Measurements from ENCODE around the gene DECR2.
"Not testable (repeated sequence)": the region's sequence is repeated elsewhere in the genome, so short reads cannot be mapped to it uniquely, and the experiment has no call there.

The DECR2 gene

GRCh38 chr16:375927-376816, 25.5 kb upstream of the DECR2 start:
- TF ChIP-seq, protein P1, sequence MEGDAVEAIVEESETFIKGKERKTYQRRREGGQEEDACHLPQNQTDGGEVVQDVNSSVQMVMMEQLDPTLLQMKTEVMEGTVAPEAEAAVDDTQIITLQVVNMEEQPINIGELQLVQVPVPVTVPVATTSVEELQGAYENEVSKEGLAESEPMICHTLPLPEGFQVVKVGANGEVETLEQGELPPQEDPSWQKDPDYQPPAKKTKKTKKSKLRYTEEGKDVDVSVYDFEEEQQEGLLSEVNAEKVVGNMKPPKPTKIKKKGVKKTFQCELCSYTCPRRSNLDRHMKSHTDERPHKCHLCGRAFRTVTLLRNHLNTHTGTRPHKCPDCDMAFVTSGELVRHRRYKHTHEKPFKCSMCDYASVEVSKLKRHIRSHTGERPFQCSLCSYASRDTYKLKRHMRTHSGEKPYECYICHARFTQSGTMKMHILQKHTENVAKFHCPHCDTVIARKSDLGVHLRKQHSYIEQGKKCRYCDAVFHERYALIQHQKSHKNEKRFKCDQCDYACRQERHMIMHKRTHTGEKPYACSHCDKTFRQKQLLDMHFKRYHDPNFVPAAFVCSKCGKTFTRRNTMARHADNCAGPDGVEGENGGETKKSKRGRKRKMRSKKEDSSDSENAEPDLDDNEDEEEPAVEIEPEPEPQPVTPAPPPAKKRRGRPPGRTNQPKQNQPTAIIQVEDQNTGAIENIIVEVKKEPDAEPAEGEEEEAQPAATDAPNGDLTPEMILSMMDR (IDR thresholded peaks at IDR 0.05; ENCODE audit: low read depth, low read length, missing control alignments): no peak
- DNase-seq (ENCODE audit: low read depth): no peak
- in situ Hi-C loops (cut with HindIII; ENCODE audit: low sequenced_read_pairs): no loop called here
- H3K4me3 ChIP-seq (ENCODE audit: low read depth, low read length): no peak overlapping the region

- no peak overlapping the region for H3K4me3 ChIP-seq (ENCODE audit: low read depth, low read length)
- in situ Hi-C loops (cut with HindIII; ENCODE audit: low sequenced_read_pairs): no loop called here
- TF ChIP-seq, protein P1 (IDR thresholded peaks at IDR 0.05; ENCODE audit: low read depth, low read length, missing control alignments): no peak
Measured at GRCh38 chr16:376817-377418, 24.8 kb upstream of the DECR2 start.

DNA sequence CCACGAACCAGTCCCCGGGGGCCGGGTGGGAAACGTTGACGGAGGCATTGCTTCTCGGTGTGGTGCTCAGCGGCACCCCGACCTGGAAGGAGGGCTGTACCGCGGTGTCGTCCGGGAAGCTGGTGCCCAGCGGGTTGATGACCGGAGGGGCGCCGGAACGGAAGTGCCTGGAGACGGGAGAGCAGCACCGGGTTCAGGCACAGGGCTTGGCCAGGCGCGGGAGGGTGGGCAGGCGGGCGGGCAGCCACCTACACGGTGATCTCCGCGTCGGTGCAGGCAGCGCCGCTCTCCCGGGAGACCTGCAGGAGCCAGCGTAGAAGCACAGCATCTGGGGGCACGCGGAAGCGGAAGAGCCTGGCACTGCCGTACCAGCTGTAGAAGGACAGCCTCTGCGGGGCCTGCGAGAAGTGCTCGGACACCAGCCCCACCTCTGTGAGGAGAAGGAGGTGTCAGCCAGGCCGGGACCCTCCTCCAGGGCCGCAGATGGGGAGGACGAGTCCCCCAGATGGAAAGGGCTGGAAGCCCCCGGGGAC, 24.2 kb upstream of the DECR2 start:
- TF ChIP-seq, protein P1 (IDR thresholded peaks at IDR 0.05; ENCODE audit: low read depth, low read length, missing control alignments): no peak
- in situ Hi-C loops (cut with HindIII; ENCODE audit: low sequenced_read_pairs): no loop called here
- H3K4me3 ChIP-seq (ENCODE audit: low read depth, low read length): no peak overlapping the region
- no peak for DNase-seq (ENCODE audit: low read depth)

More at GRCh38 chr16:376817-377418, 24.8 kb upstream of the DECR2 start:
- DNase-seq (ENCODE audit: low read depth): no peak

DNA sequence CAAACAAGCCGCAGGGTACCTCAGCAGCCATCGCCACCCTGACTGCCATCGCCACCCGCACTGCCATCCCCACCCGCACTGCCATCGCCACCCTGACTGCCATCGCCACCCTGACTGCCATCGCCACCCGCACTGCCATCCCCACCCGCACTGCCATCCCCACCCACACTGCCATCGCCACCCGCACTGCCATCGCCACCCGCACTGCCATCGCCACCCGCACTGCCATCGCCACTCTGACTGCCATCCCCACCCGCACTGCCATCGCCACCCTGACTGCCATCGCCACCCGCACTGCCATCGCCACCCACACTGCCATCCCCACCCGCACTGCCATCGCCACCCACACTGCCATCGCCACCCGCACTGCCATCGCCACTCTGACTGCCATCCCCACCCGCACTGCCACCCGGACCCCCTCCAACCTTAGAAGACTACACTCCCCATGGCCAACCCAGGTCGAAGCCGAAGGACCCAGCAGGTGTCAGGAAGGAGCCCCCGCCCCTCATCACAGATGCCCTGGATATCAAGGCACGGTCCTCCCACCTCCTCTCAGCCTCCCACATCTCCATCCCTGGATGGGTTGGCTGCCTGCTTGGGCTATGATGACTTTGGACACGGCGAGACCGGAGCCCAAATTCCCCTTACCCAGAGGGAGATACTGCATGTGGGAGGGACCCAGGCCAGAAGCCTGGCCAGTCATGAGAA, 23.4 kb upstream of the DECR2 start:
- in situ Hi-C loops (cut with HindIII; ENCODE audit: low sequenced_read_pairs); DNase-seq (ENCODE audit: low read depth); H3K4me3 ChIP-seq (ENCODE audit: low read depth, low read length): not testable (repeated sequence)

DNA sequence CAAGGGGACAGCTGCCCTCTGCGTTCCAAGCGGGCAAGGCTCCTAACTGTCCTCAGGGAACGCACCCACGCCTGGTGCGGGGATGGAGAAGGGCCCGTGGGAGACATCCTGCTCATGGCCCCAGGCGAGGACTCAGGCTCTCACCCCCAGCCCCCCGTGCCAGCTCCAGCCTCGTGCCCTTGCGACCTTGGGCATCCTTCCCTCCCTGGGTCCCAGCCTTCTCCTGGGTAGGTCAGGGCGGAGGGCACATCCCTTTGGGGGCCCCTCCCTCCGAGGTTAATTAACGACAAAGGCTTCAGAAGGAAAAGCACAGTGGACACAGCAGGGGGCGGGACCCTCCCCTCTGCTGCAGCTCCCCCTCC, 22.9 kb upstream of the DECR2 start:
- TF ChIP-seq, protein P1 (IDR thresholded peaks at IDR 0.05; ENCODE audit: low read depth, low read length, missing control alignments): no peak
- DNase-seq (ENCODE audit: low read depth): no peak
- in situ Hi-C loops (cut with HindIII; ENCODE audit: low sequenced_read_pairs): no loop called here
- H3K4me3 ChIP-seq (ENCODE audit: low read depth, low read length): no peak overlapping the region

GRCh38 chr16:379183-379960, 22.3 kb upstream of the DECR2 start:
- in situ Hi-C loops (cut with HindIII; ENCODE audit: low sequenced_read_pairs): no loop called here
- TF ChIP-seq, protein P1 (IDR thresholded peaks at IDR 0.05; ENCODE audit: low read depth, low read length, missing control alignments): no peak
- H3K4me3 ChIP-seq (ENCODE audit: low read depth, low read length): no peak overlapping the region
- DNase-seq (ENCODE audit: low read depth): no peak

All from astrocyte of the cerebellum (primary cell).